Measurements from ENCODE around the gene PEX14. TPM values are rescaled to one million over a fixed set of nuclear protein-coding genes. Genes with fewer than 3 reads are reported as not detected.

Gene PEX14
- total and polyA plus RNA-seq, 2 donors (not counting 3 experiments of a cell fraction or from before 2014, with no cell fraction given) = 19.5 to 26.5 TPM

DNA sequence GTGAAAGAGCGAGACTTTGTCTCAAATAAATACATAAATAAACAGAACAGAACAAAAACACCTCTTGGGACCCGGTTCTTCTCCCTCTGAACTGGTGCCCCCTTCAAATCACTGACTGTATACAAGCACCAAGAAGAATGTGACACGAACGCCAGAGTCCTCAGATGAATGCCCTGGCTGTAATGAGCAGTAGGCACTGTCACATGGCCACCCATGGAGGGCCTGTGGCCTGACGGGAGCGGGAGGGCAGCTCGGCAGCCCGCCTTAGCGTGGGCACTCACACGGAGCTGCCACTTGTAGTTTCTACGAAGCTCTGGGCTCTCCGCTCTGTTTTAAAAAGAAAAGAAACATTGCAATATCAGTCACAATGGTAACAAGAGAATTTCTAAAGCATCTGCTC lies 146.0 kb downstream of the PEX14 start:
- peaks cover 0 to 8% of the 10 kb centered on the region in 2 experiments for H3K36me3 ChIP-seq (ENCODE audit: control insufficient read depth in 2 of 2, extremely low read depth in 1 of 2, insufficient read depth in 2 of 2, low read length in 2 of 2)
- no peak overlapping the region for H3K9ac ChIP-seq (replicated peaks; ENCODE audit: extremely low read depth, insufficient read depth, low read length)
- no peaks in the 10 kb centered on the region for H3K27me3 ChIP-seq (ENCODE audit: control insufficient read depth in 2 of 2, insufficient read depth in 2 of 2, low read length in 2 of 2)
- H3K9me3 ChIP-seq (replicated peaks; ENCODE audit: control insufficient read depth, insufficient read depth, low read length) = no peaks in the 10 kb centered on the region
- DNase-seq (ENCODE audit: low read depth, low spot score) (no peak), FAIRE-seq (no peak)
- no TSS peak for BruUV-seq (replicated peaks)
- no peak overlapping the region for H3K4me2 ChIP-seq (ENCODE audit: insufficient read depth, low read length)
- dilution Hi-C loops (cut with MboI; ENCODE audit: extremely low pct_ligation_motif_present, low sequenced_read_pairs) (no loop called here), intact Hi-C loops (cut with micrococcal nuclease) (no loop called here)
- TF ChIP-seq JUN (IDR thresholded peaks at IDR 0.05; ENCODE audit: borderline replicate concordance, insufficient read depth, insufficient read length, low read depth) = no peak
- TF ChIP-seq, protein P1, sequence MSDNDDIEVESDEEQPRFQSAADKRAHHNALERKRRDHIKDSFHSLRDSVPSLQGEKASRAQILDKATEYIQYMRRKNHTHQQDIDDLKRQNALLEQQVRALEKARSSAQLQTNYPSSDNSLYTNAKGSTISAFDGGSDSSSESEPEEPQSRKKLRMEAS (IDR thresholded peaks at IDR 0.05; ENCODE audit: insufficient read depth, insufficient read length) = no peak
- TF ChIP-seq MYC (IDR thresholded peaks at IDR 0.05; ENCODE audit: low read depth, low read length) = no peak
- TF ChIP-seq, protein P2, sequence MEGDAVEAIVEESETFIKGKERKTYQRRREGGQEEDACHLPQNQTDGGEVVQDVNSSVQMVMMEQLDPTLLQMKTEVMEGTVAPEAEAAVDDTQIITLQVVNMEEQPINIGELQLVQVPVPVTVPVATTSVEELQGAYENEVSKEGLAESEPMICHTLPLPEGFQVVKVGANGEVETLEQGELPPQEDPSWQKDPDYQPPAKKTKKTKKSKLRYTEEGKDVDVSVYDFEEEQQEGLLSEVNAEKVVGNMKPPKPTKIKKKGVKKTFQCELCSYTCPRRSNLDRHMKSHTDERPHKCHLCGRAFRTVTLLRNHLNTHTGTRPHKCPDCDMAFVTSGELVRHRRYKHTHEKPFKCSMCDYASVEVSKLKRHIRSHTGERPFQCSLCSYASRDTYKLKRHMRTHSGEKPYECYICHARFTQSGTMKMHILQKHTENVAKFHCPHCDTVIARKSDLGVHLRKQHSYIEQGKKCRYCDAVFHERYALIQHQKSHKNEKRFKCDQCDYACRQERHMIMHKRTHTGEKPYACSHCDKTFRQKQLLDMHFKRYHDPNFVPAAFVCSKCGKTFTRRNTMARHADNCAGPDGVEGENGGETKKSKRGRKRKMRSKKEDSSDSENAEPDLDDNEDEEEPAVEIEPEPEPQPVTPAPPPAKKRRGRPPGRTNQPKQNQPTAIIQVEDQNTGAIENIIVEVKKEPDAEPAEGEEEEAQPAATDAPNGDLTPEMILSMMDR (IDR thresholded peaks at IDR 0.05; ENCODE audit: extremely low read depth in 1 of 2, insufficient read depth in 1 of 2, low read depth in 1 of 2, low read length in 2 of 2) = no peak
- TF ChIP-seq POLR2AphosphoS5 (IDR thresholded peaks at IDR 0.05; ENCODE audit: insufficient read depth, low read depth, low read length) = no peak
- TF ChIP-seq EZH2 (IDR thresholded peaks at IDR 0.05; ENCODE audit: borderline replicate concordance, low read depth, low read length, severe bottlenecking) = no peak
- TF ChIP-seq FOS (IDR thresholded peaks at IDR 0.05; ENCODE audit: borderline replicate concordance, insufficient read depth, low read length) = no peak
- TF ChIP-seq POLR2A (IDR thresholded peaks at IDR 0.05; ENCODE audit: low read depth, low read length) = no peak
- TF ChIP-seq GATA2 (IDR thresholded peaks at IDR 0.05; ENCODE audit: insufficient read depth, insufficient read length, low read depth, low read length) = no peak
- H3K4me1 ChIP-seq (ENCODE audit: control insufficient read depth, extremely low read depth, insufficient read depth, low read length) = no peaks in the 10 kb centered on the region
- H4K20me1 ChIP-seq (replicated peaks; ENCODE audit: control insufficient read depth, extremely low read depth, insufficient read depth, low read length) = no peaks in the 10 kb centered on the region
- H2AFZ ChIP-seq (ENCODE audit: low read depth, low read length) = no peak overlapping the region
- ChIA-PET POLR2A (no interaction called here), CTCF (interaction anchor here (1.5 kb wide), 1 partner anchor 48 kb away, joined by 3 read pairs; no protein-coding TSS in a partner anchor)
- no peaks in the 10 kb centered on the region for H3K9me1 ChIP-seq (replicated peaks; ENCODE audit: control insufficient read depth, extremely low read depth, insufficient read depth, low read length)
- no peak overlapping the region for H3K4me3 ChIP-seq (replicated peaks in 1 of 3; ENCODE audit: insufficient read depth in 1 of 3, low read depth in 1 of 3, low read length in 3 of 3)
- H3K79me2 ChIP-seq (ENCODE audit: control insufficient read depth, insufficient read depth, low read length) = no peaks in the 10 kb centered on the region
- H3K27ac ChIP-seq (ENCODE audit: insufficient read depth, low read depth, low read length) = no peak overlapping the region

All from endothelial cell of umbilical vein (primary cell).